ENCODE data around the gene WDR19. TPM values are rescaled to one million over a fixed set of nuclear protein-coding genes. Genes with fewer than 3 reads are reported as not detected.

Gene WDR19
- total RNA-seq, 1 experiment from 2014 or later, result 14.9 TPM

GRCh38 chr4:39304651-39305050, 122.3 kb downstream of the WDR19 start:
- Mint-ChIP-seq H3K9me3 (ENCODE audit: low read depth, unreplicated experiment) (no peaks in the 10 kb centered on the region), H3K4me3 (ENCODE audit: low read depth, unreplicated experiment) (no peak overlapping the region), H3K4me1 (ENCODE audit: low read depth, unreplicated experiment) (no peaks in the 10 kb centered on the region), H3K27me3 (ENCODE audit: unreplicated experiment) (no peaks in the 10 kb centered on the region), H3K36me3 (ENCODE audit: insufficient read depth, unreplicated experiment) (peaks cover 13% of the 10 kb centered on the region), H3K27ac (ENCODE audit: unreplicated experiment) (no peak overlapping the region)
- BruUV-seq (replicated peaks), result no TSS peak
- intact Hi-C loops (cut with micrococcal nuclease; ENCODE audit: unreplicated experiment), result no loop called here
- CTCF ChIA-PET, result no interaction called here
- no peak for TF ChIP-seq CTCF (IDR thresholded peaks at IDR 0.05; ENCODE audit: unreplicated experiment)
- no peak for DNase-seq

- no peak for TF ChIP-seq CTCF (IDR thresholded peaks at IDR 0.05; ENCODE audit: unreplicated experiment)
- no peaks in the 10 kb centered on the region for H3K9me3 Mint-ChIP-seq (ENCODE audit: low read depth, unreplicated experiment)
- H3K27ac Mint-ChIP-seq (ENCODE audit: unreplicated experiment), result no peak overlapping the region
- intact Hi-C loops (cut with micrococcal nuclease; ENCODE audit: unreplicated experiment), result no loop called here
- no TSS peak for BruUV-seq (replicated peaks)
- no peaks in the 10 kb centered on the region for H3K4me1 Mint-ChIP-seq (ENCODE audit: low read depth, unreplicated experiment)
- H3K36me3 Mint-ChIP-seq (ENCODE audit: insufficient read depth, unreplicated experiment), result peaks cover 7% of the 10 kb centered on the region
- CTCF ChIA-PET, result no interaction called here
- no peak overlapping the region for H3K4me3 Mint-ChIP-seq (ENCODE audit: low read depth, unreplicated experiment)
- DNase-seq, result no peak
- no peaks in the 10 kb centered on the region for H3K27me3 Mint-ChIP-seq (ENCODE audit: unreplicated experiment)
Observed at GRCh38 chr4:39305912-39306677, 123.8 kb downstream of the WDR19 start.

- no peaks in the 10 kb centered on the region for H3K9me3 Mint-ChIP-seq (ENCODE audit: low read depth, unreplicated experiment)
- no TSS peak for BruUV-seq (replicated peaks)
- H3K27ac Mint-ChIP-seq (ENCODE audit: unreplicated experiment), result no peak overlapping the region
- intact Hi-C loops (cut with micrococcal nuclease; ENCODE audit: unreplicated experiment), result no loop called here
- no peak for TF ChIP-seq CTCF (IDR thresholded peaks at IDR 0.05; ENCODE audit: unreplicated experiment)
- no peaks in the 10 kb centered on the region for H3K4me1 Mint-ChIP-seq (ENCODE audit: low read depth, unreplicated experiment)
- H3K27me3 Mint-ChIP-seq (ENCODE audit: unreplicated experiment), result no peaks in the 10 kb centered on the region
- no peak for DNase-seq
- H3K36me3 Mint-ChIP-seq (ENCODE audit: insufficient read depth, unreplicated experiment), result no peaks in the 10 kb centered on the region
- no peak overlapping the region for H3K4me3 Mint-ChIP-seq (ENCODE audit: low read depth, unreplicated experiment)
- CTCF ChIA-PET, result no interaction called here
Observed at GRCh38 chr4:39308611-39309010, 126.3 kb downstream of the WDR19 start.

DNA sequence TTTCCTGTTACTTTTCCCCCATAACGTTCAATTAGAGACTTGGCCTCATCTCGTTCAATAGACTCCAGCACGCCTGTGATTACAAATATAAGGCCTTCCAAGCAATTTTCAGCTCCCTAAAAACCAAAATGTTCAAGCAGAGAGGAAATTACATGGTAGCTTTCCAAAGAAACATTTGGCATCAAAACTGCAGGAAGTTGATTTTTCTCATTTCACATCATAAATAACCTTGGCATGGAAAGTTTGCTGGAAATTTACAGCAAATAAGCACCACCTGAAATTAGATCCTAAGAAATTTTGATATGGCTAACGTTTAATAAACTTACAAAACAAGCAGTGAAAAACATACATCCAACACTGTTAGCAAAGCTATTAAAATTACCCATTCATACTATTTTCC, 130.5 kb downstream of the WDR19 start:
- Mint-ChIP-seq H3K4me3 (ENCODE audit: low read depth, unreplicated experiment) (no peak overlapping the region), H3K27ac (ENCODE audit: unreplicated experiment) (no peak overlapping the region), H3K9me3 (ENCODE audit: low read depth, unreplicated experiment) (no peaks in the 10 kb centered on the region), H3K36me3 (ENCODE audit: insufficient read depth, unreplicated experiment) (no peaks in the 10 kb centered on the region), H3K27me3 (ENCODE audit: unreplicated experiment) (no peaks in the 10 kb centered on the region), H3K4me1 (ENCODE audit: low read depth, unreplicated experiment) (no peaks in the 10 kb centered on the region)
- TF ChIP-seq CTCF (IDR thresholded peaks at IDR 0.05; ENCODE audit: unreplicated experiment), result no peak
- no peak for DNase-seq
- CTCF ChIA-PET, result no interaction called here
- BruUV-seq (replicated peaks), result no TSS peak
- intact Hi-C loops (cut with micrococcal nuclease; ENCODE audit: unreplicated experiment), result no loop called here
